NB4 (cell line): ENCODE results near the gene ANKRD42.

ENCODE experiments used
- TF ChIP-seq, protein P1 (sequence below): IDR thresholded peaks from one replicate; pipeline ENCODE4 v1.5.1; 2012; ENCODE audit warnings: low read depth, low read length
- TF ChIP-seq, protein P2 (sequence below): IDR thresholded peaks from 2 replicates; pipeline ENCODE4 v1.6.1; 2011; ENCODE audit warnings: low read depth, low read length

DNA sequence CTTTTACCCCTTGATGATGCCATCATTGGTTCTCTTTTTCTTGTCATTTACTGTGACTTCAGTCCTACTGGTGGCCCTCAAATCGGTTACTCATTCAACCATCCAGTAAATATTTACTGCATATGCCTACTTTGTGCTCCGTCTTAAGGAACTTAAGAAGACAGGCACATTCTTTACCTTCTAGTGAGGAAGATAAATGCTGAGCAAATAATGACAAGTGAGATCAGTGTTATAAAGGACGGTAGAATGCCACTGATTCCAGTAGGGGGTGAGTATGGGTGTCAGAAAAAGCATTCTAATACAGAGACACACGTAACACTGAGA lies 1.6 kb downstream of the ANKRD42 start:
- TF ChIP-seq, protein P1, sequence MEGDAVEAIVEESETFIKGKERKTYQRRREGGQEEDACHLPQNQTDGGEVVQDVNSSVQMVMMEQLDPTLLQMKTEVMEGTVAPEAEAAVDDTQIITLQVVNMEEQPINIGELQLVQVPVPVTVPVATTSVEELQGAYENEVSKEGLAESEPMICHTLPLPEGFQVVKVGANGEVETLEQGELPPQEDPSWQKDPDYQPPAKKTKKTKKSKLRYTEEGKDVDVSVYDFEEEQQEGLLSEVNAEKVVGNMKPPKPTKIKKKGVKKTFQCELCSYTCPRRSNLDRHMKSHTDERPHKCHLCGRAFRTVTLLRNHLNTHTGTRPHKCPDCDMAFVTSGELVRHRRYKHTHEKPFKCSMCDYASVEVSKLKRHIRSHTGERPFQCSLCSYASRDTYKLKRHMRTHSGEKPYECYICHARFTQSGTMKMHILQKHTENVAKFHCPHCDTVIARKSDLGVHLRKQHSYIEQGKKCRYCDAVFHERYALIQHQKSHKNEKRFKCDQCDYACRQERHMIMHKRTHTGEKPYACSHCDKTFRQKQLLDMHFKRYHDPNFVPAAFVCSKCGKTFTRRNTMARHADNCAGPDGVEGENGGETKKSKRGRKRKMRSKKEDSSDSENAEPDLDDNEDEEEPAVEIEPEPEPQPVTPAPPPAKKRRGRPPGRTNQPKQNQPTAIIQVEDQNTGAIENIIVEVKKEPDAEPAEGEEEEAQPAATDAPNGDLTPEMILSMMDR = no peak
- TF ChIP-seq, protein P2, sequence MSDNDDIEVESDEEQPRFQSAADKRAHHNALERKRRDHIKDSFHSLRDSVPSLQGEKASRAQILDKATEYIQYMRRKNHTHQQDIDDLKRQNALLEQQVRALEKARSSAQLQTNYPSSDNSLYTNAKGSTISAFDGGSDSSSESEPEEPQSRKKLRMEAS = no peak
